ENCODE measurements around the gene PLAC1.

The PLAC1 gene

DNA sequence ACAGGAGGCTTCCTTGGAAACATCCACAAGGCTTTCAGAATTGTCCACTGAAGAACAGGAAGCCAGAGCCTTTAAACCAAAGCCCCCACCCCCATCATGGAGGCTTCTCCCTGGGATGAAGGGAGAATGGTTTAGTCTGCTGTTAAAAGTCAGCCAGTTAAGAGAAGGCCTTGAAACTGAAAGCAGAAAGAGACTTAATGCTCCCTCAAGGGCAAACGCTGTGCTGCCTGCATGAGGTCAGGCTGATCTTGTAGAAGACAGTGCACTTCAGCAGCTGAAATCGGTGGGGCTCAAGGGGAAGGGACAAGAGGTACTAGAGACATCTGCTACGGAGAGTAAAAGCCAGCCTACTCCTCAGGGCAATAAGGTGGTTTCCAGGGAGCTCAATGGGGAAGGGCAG is 129.3 kb downstream of the PLAC1 start:
- no peak for DNase-seq (ENCODE audit: low read depth in 1 of 2, low spot score in 1 of 2)
- Histone ChIP-seq H3K27ac (replicated peaks) (no peak overlapping the region), H3K27me3 (ENCODE audit: insufficient read depth, poor library complexity, severe bottlenecking) (no peaks in the 10 kb centered on the region), H3K4me3 (replicated peaks; ENCODE audit: insufficient read depth, low read length) (no peak overlapping the region)
- TF ChIP-seq, protein P1, sequence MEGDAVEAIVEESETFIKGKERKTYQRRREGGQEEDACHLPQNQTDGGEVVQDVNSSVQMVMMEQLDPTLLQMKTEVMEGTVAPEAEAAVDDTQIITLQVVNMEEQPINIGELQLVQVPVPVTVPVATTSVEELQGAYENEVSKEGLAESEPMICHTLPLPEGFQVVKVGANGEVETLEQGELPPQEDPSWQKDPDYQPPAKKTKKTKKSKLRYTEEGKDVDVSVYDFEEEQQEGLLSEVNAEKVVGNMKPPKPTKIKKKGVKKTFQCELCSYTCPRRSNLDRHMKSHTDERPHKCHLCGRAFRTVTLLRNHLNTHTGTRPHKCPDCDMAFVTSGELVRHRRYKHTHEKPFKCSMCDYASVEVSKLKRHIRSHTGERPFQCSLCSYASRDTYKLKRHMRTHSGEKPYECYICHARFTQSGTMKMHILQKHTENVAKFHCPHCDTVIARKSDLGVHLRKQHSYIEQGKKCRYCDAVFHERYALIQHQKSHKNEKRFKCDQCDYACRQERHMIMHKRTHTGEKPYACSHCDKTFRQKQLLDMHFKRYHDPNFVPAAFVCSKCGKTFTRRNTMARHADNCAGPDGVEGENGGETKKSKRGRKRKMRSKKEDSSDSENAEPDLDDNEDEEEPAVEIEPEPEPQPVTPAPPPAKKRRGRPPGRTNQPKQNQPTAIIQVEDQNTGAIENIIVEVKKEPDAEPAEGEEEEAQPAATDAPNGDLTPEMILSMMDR (IDR thresholded peaks at IDR 0.05; ENCODE audit: insufficient read depth, low read length) = no peak
- TF ChIP-seq GABPA (IDR thresholded peaks at IDR 0.05; ENCODE audit: low read depth) (no peak), SPI1 (IDR thresholded peaks at IDR 0.05; ENCODE audit: borderline replicate concordance, low read depth) (no peak), POLR2AphosphoS5 (IDR thresholded peaks at IDR 0.05; ENCODE audit: low read depth) (no peak)
- TF ChIP-seq, protein P2, sequence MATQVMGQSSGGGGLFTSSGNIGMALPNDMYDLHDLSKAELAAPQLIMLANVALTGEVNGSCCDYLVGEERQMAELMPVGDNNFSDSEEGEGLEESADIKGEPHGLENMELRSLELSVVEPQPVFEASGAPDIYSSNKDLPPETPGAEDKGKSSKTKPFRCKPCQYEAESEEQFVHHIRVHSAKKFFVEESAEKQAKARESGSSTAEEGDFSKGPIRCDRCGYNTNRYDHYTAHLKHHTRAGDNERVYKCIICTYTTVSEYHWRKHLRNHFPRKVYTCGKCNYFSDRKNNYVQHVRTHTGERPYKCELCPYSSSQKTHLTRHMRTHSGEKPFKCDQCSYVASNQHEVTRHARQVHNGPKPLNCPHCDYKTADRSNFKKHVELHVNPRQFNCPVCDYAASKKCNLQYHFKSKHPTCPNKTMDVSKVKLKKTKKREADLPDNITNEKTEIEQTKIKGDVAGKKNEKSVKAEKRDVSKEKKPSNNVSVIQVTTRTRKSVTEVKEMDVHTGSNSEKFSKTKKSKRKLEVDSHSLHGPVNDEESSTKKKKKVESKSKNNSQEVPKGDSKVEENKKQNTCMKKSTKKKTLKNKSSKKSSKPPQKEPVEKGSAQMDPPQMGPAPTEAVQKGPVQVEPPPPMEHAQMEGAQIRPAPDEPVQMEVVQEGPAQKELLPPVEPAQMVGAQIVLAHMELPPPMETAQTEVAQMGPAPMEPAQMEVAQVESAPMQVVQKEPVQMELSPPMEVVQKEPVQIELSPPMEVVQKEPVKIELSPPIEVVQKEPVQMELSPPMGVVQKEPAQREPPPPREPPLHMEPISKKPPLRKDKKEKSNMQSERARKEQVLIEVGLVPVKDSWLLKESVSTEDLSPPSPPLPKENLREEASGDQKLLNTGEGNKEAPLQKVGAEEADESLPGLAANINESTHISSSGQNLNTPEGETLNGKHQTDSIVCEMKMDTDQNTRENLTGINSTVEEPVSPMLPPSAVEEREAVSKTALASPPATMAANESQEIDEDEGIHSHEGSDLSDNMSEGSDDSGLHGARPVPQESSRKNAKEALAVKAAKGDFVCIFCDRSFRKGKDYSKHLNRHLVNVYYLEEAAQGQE (IDR thresholded peaks at IDR 0.05; ENCODE audit: insufficient replicate concordance, low read depth) = no peak

DNA sequence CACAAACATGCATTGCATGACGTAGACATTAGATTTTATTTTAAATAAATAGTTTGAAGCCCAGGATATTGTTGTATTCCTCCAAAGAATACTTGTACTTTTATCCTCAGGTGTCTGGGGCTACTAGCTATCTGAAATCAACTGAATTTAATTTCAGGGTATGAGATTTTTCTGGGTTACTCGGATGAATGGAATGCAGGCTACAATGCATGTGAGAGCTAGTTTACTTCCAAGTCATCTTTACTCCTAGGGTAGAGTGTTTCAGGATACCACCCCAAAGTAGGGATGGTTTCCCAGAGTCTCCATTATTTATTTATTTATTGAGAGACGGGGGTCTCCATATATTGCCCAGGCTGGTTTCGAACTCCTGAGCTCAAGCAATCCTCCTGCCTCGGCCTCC is 131.9 kb downstream of the PLAC1 start:
- H3K27me3 ChIP-seq (ENCODE audit: insufficient read depth, poor library complexity, severe bottlenecking) = no peaks in the 10 kb centered on the region
- H3K4me3 ChIP-seq (replicated peaks; ENCODE audit: insufficient read depth, low read length) = no peak overlapping the region
- no peak for DNase-seq (ENCODE audit: low read depth in 1 of 2, low spot score in 1 of 2)
- TF ChIP-seq POLR2AphosphoS5 (IDR thresholded peaks at IDR 0.05; ENCODE audit: low read depth) (no peak), SPI1 (IDR thresholded peaks at IDR 0.05; ENCODE audit: borderline replicate concordance, low read depth) (no peak), GABPA (IDR thresholded peaks at IDR 0.05; ENCODE audit: low read depth) (no peak)
- TF ChIP-seq, protein P2 (IDR thresholded peaks at IDR 0.05; ENCODE audit: insufficient replicate concordance, low read depth) = no peak
- TF ChIP-seq, protein P1 (IDR thresholded peaks at IDR 0.05; ENCODE audit: insufficient read depth, low read length) = no peak
- no peak overlapping the region for H3K27ac ChIP-seq (replicated peaks)

DNA sequence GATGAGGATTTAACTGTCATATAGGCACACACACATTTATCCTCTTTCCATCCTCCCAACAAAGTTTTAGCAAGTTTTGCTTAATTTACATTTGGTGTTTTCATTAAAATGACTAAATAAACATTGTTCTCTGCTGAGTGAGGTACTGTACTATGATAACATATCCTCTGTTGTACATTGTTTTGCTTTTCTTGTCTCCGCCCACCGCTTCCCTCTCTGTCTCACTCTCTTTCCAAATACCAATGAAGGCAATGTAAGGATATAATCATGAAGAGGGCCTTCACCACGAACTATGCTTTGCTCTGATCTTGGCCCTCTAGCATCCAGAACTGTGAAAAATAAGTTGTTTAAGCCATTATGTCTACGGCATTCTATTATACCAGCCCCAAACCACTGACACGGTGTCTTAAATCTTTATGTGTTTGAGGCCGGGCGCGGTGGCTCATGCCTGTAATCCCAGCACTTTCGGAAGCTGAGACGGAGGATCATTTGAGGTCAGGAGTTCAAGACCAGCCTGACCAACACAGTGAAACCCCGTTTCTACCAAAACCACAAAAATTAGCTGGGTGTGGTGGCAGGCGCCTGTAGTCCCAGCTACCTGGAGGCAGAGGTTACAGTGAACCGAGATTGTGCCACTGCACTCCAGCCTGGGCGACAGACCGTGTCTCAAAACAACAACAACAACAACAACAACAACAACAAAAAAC is 133.0 kb downstream of the PLAC1 start:
- H3K4me3 ChIP-seq (replicated peaks; ENCODE audit: insufficient read depth, low read length) = no peak overlapping the region
- H3K27ac ChIP-seq (replicated peaks) = no peak overlapping the region
- no peak for DNase-seq (ENCODE audit: low read depth in 1 of 2, low spot score in 1 of 2)
- TF ChIP-seq, protein P2 (IDR thresholded peaks at IDR 0.05; ENCODE audit: insufficient replicate concordance, low read depth) = no peak
- TF ChIP-seq POLR2AphosphoS5 (IDR thresholded peaks at IDR 0.05; ENCODE audit: low read depth) = no peak
- no peak for TF ChIP-seq SPI1 (IDR thresholded peaks at IDR 0.05; ENCODE audit: borderline replicate concordance, low read depth)
- TF ChIP-seq, protein P1 (IDR thresholded peaks at IDR 0.05; ENCODE audit: insufficient read depth, low read length) = no peak
- TF ChIP-seq GABPA (IDR thresholded peaks at IDR 0.05; ENCODE audit: low read depth) = no peak
- H3K27me3 ChIP-seq (ENCODE audit: insufficient read depth, poor library complexity, severe bottlenecking) = no peaks in the 10 kb centered on the region
